HepG2 (cell line): ENCODE measurements around the gene ACTN1. TPM values are rescaled to one million over a fixed set of nuclear protein-coding genes. Genes with fewer than 3 reads are reported as not detected.

ENCODE experiments used
- ELF3 ChIP-seq: IDR thresholded peaks from 2 replicates; pipeline ENCODE4 v1.6.1; 2016; ENCODE audit warnings: missing genetic modification reagents, missing compliant biosample characterization
- HOXA7 ChIP-seq: sonication (generic); formaldehyde crosslinking; IDR thresholded peaks from 2 replicates; pipeline ENCODE4 v1.8.1; 2022; ENCODE audit warnings: mild to moderate bottlenecking, missing genetic modification reagents, moderate library complexity
- HOXA9 ChIP-seq: sonication (generic); formaldehyde crosslinking; IDR thresholded peaks from 2 replicates; pipeline ENCODE4 v1.8.1; 2022; ENCODE audit warnings: missing genetic modification reagents, mild to moderate bottlenecking, moderate library complexity, borderline replicate concordance
- IKZF1 ChIP-seq: fragments of 450-650 bp; IDR thresholded peaks from 2 replicates; pipeline ENCODE4 v1.7.1; 2016
- LBX2 ChIP-seq: sonication (generic); formaldehyde crosslinking; IDR thresholded peaks from 2 replicates; pipeline ENCODE4 v1.5.0; 2020; ENCODE audit warnings: missing genetic modification reagents, mild to moderate bottlenecking, borderline replicate concordance
- REPIN1 ChIP-seq: sonication (generic); formaldehyde crosslinking; IDR thresholded peaks from 2 replicates; pipeline ENCODE4 v1.8.0; 2022; ENCODE audit warnings: missing genetic modification reagents, low read depth, mild to moderate bottlenecking, borderline replicate concordance
- RFX3 ChIP-seq: IDR thresholded peaks from 2 replicates; pipeline ENCODE4 v1.6.1; 2016; ENCODE audit warnings: missing biosample characterization, missing genetic modification reagents
- SMYD3 ChIP-seq: sonication (generic); formaldehyde crosslinking; IDR thresholded peaks from 2 replicates; pipeline ENCODE4 v1.8.1; 2023; ENCODE audit warnings: mild to moderate bottlenecking, missing genetic modification reagents
- SPEN ChIP-seq: sonication (generic); formaldehyde crosslinking; IDR thresholded peaks from 2 replicates; pipeline ENCODE4 v1.5.1; 2020; ENCODE audit warnings: low read depth, mild to moderate bottlenecking, missing genetic modification reagents
- TAF1 ChIP-seq: sonication (generic); formaldehyde crosslinking; IDR thresholded peaks from 2 replicates; pipeline ENCODE4 v1.4.0; 2020; ENCODE audit warnings: missing genetic modification reagents
- THAP7 ChIP-seq: sonication (generic); formaldehyde crosslinking; IDR thresholded peaks from 2 replicates; pipeline ENCODE4 v1.8.1; 2023; ENCODE audit warnings: mild to moderate bottlenecking, missing genetic modification reagents
- ZBTB20 ChIP-seq: sonication (generic); formaldehyde crosslinking; IDR thresholded peaks from 2 replicates; pipeline ENCODE4 v1.8.1; 2023; ENCODE audit warnings: missing genetic modification reagents, low read depth, mild to moderate bottlenecking, borderline replicate concordance
- ZNF20 ChIP-seq: sonication (generic); formaldehyde crosslinking; IDR thresholded peaks from 2 replicates; pipeline ENCODE4 v1.4.0; 2020; ENCODE audit warnings: mild to moderate bottlenecking, moderate library complexity, missing genetic modification reagents
- ZNF280D ChIP-seq: sonication (generic); formaldehyde crosslinking; IDR thresholded peaks from 2 replicates; pipeline ENCODE4 v1.5.1; 2020; ENCODE audit warnings: mild to moderate bottlenecking, missing genetic modification reagents
- ZNF737 ChIP-seq: sonication (generic); formaldehyde crosslinking; IDR thresholded peaks from 2 replicates; pipeline ENCODE4 v1.5.0; 2020; ENCODE audit warnings: missing genetic modification reagents, mild to moderate bottlenecking, borderline replicate concordance
- ZNF768 ChIP-seq: sonication (generic); formaldehyde crosslinking; IDR thresholded peaks from 2 replicates; pipeline ENCODE4 v1.4.0; 2020; ENCODE audit warnings: missing genetic modification reagents
- ZNF83 ChIP-seq: sonication (generic); formaldehyde crosslinking; IDR thresholded peaks from 2 replicates; pipeline ENCODE4 v1.4.0; 2020; ENCODE audit warnings: missing genetic modification reagents, mild to moderate bottlenecking, borderline replicate concordance
- ZNF883 ChIP-seq: sonication (generic); formaldehyde crosslinking; IDR thresholded peaks from 2 replicates; pipeline ENCODE4 v1.5.1; 2020; ENCODE audit warnings: mild to moderate bottlenecking, missing genetic modification reagents; ENCODE audit errors: not compliant biosample characterization
- polyA plus RNA-seq, 8 experiments: library from polyadenylated mRNA; depleted of rRNA in 3 of 8; stranded (reverse) in 7 of 8; unstranded in 1 of 8; fragments of >200 nt; fragmentation: Illumina TruSeq in 4 of 8; extraction: Trizol in 4 of 8; gene quantifications; 2 replicates each; pipeline versions ENCODE4 v1.2.1 to v1.2.3, GENCODE V29; 2011 to 2016; ENCODE audit warnings: low read depth in 4 of 8, missing spikeins in 1 of 8, mixed read lengths in 1 of 8; ENCODE audit not compliant: insufficient read depth in 1 of 8
- total RNA-seq, 5 experiments: library from RNA; depleted of rRNA; stranded (reverse); fragments of >200 nt; fragmentation: Illumina TruSeq; extraction: Trizol; gene quantifications; 2 replicates each; pipeline ENCODE4 v1.2.3, GENCODE V29; 2016; ENCODE audit warnings: low read depth in 1 of 5
- TF ChIP-seq, protein P1 (sequence below): sonication (generic); formaldehyde crosslinking; IDR thresholded peaks from 2 replicates; pipeline ENCODE4 v1.5.1; 2020; ENCODE audit warnings: missing genetic modification reagents, mild to moderate bottlenecking, borderline replicate concordance
- TF ChIP-seq, protein P2 (sequence below): sonication (generic); formaldehyde crosslinking; IDR thresholded peaks from 2 replicates; pipeline ENCODE4 v1.5.0; 2020; ENCODE audit warnings: missing genetic modification reagents

ACTN1 gene
- total and polyA plus RNA-seq, 2 of the 13 experiments (the other 11 are each of a cell fraction or from before 2014, with no cell fraction given): 58.6 to 162 TPM

GRCh38 chr14:68978172-68978911, 760 bp downstream of the ACTN1 start (continued):
- TF ChIP-seq ZBTB20 (CRISPR knock-in tag): 0 out of 2 replicates have a peak, but pooled peaks have one; percentile 30
- no peak for TF ChIP-seq LBX2 (CRISPR knock-in tag)
- TF ChIP-seq ZNF20 (CRISPR knock-in tag): 0 out of 2 replicates have a peak, but pooled peaks have one; percentile 59
- peak; percentile 78; the same call in 1 of the 2 replicates for TF ChIP-seq SMYD3
- no peak for TF ChIP-seq ZNF768
- no peak for TF ChIP-seq ZNF737 (CRISPR knock-in tag)
- TF ChIP-seq TAF1 (CRISPR knock-in tag): peak; percentile 59; the same call in 1 of the 2 replicates
- TF ChIP-seq REPIN1: no peak
- TF ChIP-seq, protein P1, sequence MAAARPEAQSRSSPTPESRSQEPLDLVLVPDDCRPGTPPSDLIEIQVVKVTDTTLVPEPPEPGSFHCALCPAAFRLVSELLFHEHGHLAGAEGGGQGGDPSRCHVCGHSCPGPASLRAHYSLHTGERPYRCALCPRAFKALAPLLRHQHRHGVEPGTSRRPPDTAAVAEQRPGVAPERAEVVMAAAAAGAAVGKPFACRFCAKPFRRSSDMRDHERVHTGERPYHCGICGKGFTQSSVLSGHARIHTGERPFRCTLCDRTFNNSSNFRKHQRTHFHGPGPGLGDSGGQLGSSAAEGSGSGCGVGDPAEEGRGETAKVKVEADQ (CRISPR knock-in tag): no peak
- TF ChIP-seq, protein P2, sequence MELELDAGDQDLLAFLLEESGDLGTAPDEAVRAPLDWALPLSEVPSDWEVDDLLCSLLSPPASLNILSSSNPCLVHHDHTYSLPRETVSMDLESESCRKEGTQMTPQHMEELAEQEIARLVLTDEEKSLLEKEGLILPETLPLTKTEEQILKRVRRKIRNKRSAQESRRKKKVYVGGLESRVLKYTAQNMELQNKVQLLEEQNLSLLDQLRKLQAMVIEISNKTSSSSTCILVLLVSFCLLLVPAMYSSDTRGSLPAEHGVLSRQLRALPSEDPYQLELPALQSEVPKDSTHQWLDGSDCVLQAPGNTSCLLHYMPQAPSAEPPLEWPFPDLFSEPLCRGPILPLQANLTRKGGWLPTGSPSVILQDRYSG: no peak
- TF ChIP-seq THAP7 (CRISPR knock-in tag): no peak
- no peak for TF ChIP-seq HOXA7 (CRISPR knock-in tag)
- 0 out of 2 replicates have a peak, but pooled peaks have one; percentile 5 for TF ChIP-seq HOXA9
- peak; percentile 43 for TF ChIP-seq ZNF883 (CRISPR knock-in tag)
- no peak for TF ChIP-seq RFX3 (CRISPR knock-in tag)
- no peak for TF ChIP-seq ZNF280D (CRISPR knock-in tag)
- 0 out of 2 replicates have a peak, but pooled peaks have one; percentile 27 for TF ChIP-seq ZNF83 (CRISPR knock-in tag)
- TF ChIP-seq IKZF1: no peak
- TF ChIP-seq SPEN (CRISPR knock-in tag): no peak
- TF ChIP-seq ELF3 (CRISPR knock-in tag): peak; percentile 3; the same call in 1 of the 2 replicates
